CD4-positive, alpha-beta T cell treated with Interleukin-4 for 4 hours (primary cell): Measurements from ENCODE around the gene SERPINF2.
"Not testable (repeated sequence)": the region's sequence is repeated elsewhere in the genome, so short reads cannot be mapped to it uniquely, and the experiment has no call there.

Experiments used
- DNase-seq: peaks from one replicate; pipeline ENCODE4 v3.0.0-alpha.2; 2020

Gene SERPINF2

DNA sequence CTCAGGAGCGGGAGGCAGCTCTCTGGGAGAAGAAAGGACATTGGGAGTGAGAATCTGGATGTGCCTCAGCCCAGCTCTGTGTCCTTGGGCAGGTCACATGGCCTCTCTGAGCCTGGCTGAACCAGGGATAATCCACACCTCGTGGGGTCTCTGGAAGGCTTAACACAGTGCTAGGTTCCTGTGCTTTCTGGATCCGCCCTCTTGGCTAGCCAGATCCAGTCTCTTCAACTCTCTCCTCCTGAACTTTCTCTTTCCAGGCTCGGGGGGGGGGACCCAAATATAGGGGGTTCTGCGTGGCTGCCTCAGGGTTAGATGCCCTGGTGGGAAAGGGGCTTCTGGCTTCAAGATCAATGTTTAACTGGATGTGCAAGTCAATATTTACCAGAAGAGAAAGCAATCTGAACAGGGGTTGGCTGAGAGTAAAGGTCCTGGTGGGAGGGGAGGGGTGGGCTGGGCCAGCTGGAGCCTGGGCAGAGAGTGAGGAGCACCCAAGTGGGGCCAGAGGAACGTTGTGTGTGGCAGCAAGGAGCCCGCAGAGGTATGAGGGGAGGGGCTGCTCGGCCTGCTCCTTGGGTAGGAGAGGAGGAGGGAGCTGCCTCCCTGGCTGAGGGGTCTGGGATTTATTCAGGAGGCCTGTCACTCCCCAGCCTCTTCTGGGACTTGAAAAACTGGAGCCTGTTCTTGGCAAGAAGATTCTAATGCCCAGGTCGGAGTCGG lies at the start of gene SERPINF2:
Gene SERPINF2 (plus strand): TSS at position 501 of the 717 bp plus-strand sequence. CDS start 2,125 bp downstream, outside the sequence.
- no peak for DNase-seq

DNA sequence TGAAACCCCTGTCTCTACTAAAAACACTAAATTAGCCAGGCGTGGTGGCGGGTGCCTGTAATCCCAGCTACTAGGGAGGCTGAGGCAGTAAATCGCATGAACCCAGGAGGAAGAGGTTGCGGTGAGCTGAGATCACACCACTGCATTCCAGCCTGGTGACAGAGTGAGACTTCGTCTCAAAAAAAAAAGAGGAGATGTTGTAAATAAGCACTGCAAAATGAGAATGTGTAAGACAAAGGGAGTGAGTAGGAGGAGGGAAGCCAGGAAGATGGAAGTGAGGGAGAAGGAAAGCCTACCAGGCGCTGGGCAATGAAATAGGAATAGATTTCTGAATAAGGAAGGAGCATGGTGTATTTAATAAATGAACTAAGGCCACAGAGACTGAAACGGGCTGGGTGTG lies 49.3 kb upstream of the SERPINF2 start:
- DNase-seq = no peak

DNA sequence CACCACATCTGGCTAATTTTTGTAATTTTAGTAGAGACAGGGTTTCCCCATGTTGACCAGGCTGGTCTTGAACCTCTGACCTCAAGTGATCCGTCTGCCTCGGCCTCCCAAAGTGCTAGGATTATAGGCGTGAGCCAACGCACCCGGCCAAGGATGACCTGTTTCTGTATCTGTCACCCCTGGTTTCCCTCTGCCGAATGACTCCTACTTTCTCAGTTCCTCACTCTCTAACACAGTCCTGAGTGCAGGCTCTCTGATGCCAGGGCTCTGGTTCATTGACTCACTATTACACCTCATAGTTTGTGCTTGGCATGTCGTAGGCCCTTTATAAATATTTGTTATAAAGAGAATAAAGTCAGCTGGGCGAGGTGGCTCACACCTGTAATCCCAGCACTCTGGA lies 47.3 kb upstream of the SERPINF2 start:
- DNase-seq = no peak

DNA sequence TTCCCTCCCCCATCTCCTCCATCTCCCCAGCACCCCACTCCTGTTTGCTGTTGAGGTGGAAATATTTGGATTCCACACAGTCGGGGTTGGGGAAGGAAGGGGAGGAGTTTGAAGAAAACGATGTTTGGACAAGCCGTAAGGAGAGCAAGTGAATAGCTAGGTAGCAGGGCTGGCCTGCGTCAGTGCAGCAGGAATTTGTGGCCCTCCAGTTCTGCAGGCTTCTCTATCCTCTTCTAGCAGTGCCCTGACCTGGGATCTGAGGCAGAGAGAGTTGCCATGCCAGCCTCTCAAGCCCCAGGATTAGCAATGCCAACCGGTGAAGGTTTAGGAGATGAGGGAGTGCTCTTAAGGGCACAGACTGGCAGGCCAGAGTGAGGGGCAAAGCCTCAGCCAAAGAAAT lies 45.0 kb upstream of the SERPINF2 start:
- DNase-seq = no peak

DNA sequence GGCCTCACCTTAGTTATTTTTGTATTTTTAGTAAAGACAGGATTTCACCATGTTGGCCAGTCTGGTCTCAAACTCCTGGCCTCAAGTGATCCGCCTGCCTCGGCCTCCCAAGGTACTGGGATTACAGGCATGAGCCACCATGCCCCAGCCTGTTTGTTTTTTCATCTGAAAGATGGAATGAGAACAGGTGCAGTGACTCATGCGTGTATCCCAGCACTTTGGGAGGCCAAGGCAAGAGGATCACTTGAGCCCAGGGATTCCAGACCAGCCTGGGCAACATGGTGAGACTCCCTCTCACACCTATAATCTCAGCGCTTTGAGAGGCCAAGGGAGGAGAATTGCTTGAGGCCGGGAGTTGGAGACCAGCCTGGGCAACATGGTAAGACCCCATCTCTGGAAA lies 42.8 kb upstream of the SERPINF2 start:
- DNase-seq = not testable (repeated sequence)

DNA sequence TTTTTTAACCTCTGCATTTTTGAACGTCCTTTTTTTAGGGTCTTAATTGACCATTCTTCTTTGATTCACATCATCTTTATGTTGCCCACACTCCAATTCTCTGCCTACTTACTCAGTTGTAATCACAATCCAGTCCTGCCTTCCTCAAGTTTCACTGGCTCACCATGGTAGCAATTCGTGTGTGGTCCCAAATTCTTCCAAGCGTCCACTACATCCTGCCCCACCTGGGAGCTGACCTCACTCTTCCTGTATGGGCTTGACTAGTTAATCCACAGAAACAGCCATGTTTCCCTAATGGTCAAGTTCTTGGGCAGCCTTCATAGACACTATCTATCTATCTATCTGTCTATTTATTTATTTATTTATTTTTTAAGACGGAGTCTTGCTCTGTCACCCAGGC lies 39.6 kb upstream of the SERPINF2 start:
- DNase-seq = no peak

DNA sequence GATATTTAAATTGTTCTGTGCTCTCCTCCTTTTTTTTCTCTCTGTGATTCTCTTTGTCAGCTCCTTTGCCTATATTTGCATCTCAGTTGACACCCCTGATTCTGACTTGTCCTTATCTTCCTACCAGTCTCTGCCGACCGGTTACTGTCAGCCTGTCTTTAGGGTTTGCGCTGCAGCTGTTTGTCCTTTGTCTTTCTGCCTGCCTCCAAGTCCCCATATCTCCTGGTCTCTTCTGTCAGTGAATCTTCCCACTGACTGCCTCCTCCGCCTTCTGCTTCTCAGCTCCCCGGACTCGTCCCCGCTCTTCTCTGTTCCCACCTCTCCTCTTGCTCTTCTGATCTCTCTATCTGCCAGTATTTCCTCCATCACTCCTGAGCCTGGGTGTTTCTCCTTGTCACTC lies 37.7 kb upstream of the SERPINF2 start:
- no peak for DNase-seq

DNA sequence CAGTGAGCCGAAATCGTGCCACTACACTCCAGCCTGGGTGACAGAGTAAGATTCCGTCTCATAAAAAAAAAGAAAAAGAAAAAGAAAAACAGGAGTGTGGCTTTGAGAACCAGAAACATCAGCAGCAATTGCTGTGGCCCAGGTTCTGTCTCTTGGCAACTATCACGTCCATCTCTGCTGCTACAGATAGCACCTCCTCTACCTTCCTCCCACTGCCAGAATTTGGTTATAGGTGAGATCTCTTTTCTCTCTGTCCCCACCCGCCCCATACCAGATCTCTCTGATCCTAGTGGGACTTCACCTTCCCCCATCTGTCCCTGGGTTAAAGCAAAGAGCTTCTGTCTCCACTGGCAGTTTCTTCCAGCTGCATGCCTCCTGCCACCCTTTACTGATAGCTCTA lies 35.6 kb upstream of the SERPINF2 start:
- DNase-seq = peak; percentile 55

DNA sequence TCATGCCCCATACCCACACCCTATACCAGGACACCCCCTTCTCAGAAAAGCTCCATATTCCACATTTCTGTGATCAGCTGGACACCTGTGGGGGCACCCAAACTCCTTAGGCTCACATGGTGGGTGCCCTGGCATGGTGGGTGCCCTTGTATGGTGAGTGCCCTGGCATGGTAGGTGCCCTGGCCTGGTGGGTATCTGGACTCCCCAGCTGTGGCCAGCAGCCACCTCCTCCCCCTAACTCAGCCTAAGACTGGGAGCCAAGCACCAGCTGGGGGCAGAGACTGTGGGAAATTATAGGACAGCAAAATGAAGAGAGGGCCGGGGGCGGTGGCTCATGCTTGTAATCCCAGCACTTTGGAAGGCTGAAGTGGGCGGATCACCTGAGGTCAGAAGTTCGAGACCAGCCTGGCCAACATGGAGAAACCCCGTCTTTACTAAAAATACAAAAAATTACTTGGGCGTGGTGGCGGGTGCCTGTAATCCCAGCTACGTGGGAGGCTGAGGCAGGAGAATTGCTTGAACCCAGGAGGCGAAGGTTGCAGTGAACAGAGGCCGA lies 33.8 kb upstream of the SERPINF2 start:
- DNase-seq = not testable (repeated sequence)

DNA sequence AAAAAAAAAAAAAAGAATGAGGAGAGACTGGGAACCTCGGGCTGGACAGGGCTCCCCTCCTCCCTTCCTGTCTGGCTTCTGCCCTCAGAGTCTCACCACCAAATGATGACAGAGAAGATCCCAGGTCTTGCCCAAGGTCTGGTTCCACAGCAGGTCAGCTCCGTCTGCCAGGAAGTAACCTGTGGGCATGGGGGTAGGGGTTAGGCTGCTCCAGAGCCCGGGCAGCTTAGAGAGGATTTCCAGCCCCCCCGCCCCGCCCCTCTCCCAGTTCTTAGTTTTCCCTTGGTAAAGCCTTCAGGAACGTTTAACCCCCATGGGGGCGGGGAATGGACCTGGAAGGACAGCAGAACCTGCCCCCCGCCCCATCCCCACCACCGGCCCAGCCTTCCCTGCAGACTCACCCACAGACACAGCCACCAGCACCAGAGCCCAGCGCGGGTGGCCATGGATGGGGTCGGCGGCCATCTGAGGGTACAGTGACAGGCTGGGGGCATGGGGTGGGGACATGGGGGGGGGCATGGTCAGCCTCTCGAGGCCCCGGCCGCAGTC lies 33.2 kb upstream of the SERPINF2 start:
- no peak for DNase-seq

DNA sequence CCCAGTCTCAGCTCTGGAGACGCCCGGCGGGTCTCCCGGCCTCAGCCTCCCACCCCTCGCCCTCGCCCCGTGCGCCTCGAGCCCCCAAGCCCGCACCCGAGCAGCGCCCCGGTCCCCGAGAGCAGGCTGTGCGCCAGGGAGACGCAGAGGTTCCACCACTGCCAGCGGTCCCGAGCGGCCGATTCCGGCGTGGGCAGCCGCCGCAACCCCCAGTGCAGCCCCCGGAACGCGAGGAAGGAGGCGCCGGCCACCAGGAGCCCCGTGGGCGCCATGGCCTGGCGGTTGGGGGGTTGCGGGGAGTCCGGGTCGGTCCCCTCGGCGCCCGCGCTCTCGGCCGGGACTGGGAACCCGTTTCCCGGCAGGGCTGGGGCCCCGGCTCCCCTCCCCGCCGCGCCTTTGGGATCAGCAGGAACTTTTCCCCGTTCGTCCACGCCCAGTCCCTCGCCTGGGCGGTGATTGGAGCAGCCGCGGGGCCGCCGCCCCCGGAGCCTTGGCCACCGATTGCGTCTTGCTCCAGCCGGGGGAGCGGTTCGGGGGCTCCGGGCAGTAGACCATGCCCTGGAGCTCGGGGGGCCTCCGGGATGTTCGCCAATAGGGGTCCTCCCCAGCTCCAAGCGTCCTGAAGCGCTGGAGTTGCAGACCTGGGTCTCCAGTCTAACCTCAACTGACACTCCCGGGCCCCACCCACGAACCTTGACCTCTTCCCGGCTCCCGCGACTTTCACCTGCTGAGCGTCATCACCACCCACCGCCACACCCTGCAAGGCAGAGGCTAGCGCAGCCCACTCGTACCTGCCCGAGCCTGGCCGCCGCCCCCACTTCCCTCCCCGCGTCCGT lies 32.5 kb upstream of the SERPINF2 start, which contains the start of gene TLCD2:
Gene TLCD2 (minus strand): TSS at position 407 of the 836 bp plus-strand sequence. CDS start 135 bp downstream, at position 272.
- DNase-seq = no peak

DNA sequence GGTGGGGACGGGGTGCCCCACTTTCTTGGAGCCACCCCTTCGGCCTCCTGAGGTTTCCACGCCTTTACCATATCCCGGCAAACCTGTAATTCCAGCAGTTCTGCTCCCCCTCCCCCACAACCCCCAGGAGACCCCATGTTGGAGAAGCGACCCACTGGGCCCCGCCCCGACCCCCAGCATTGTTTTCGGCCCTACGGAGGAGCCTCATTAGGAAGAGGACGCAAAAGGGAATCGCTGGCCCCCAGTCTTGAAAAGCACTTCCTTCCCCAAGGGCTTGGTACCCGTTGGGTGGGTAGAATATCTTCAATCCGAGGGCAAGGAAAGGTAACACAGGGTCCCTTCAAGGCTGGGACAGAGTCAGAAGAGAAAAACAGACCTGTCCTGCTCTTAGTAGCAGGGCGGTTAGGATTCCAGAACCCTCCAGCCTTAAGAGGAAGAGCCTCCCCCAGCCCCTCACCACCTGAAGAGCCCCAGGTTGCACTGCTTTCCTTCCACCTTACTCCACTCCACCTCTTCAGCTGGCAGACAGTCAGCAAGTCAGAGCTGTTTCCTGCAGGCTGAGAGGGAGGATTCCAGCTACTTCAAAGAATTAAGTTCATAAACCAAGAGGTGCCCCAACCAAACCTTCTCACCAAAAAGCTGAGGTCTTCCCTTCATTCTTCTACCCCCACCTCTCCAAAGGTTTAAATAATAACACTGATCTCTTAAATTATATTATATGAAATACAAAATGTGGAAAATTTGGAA lies 31.7 kb upstream of the SERPINF2 start:
- no peak for DNase-seq

DNA sequence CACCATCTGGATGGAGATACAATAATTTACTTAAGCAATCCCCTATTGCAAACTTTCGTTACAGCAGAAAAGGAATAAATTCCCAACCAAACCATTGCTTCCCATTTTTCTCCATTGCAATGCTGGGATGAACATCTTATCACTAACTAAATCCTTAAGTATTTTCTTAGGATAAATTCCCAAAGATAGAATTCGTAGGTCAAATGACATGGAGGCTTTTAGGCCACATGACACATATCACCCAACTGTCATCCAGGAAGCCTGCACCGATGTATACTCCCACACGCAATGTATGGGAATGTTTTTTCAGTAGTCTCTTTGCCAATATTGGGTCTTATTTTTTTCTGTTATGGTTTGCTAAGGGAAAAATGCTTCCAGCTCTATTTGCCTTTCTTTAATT lies 30.9 kb upstream of the SERPINF2 start:
- DNase-seq = no peak

DNA sequence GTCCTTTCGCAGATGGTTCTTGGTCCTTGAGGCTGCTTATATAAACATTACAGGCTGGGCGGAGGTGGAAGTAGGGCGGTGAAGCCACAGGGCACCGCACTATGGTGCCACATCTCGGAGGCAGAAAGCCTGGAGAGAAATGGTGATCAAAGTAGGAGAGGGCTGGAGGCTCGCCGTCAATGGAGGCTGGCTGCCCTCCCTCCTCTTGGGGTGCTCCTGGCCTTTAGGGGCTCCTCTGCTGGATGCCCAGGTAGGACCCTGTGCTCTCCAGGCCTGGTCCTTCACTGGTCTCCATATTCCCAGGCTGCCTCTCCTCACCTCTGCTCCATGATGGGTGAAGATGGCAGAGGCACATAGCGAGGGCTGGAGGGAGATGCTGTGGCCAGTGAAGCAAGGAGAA lies 30.4 kb upstream of the SERPINF2 start:
- DNase-seq = no peak

DNA sequence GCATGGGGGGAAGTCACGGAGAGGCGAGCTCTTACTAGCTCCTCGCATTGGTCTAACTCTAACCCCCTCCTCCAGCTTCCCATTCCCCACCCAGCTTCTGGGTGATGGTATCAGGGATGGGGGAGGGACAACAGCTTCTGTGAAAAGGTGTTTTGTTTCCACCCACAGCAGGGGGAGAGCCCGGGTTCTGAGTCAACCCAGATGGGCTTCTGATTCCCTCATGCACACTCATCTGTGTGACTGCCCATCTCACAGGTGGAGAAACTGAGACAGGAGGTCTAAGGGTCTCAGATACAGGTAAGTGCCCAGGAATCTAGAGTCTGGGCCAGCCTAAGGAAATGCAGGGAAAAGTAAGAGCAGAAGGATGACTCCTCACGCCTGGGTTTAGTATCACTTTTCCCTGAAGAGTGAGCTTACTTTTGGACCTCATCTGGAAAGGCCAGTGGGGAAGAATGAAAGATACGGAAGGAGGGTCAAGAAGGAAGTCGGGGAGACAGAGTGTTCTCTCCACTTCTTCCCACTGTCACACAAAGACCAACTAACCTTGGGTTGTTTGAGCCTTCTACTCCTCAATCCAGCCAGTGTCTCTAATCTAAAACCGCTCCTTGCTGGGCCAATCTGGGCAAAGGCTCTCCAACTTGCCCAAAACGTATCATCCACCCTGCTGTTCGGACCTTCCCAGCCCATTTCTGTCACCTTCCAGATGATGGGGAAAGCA lies 29.4 kb upstream of the SERPINF2 start:
- DNase-seq = no peak

DNA sequence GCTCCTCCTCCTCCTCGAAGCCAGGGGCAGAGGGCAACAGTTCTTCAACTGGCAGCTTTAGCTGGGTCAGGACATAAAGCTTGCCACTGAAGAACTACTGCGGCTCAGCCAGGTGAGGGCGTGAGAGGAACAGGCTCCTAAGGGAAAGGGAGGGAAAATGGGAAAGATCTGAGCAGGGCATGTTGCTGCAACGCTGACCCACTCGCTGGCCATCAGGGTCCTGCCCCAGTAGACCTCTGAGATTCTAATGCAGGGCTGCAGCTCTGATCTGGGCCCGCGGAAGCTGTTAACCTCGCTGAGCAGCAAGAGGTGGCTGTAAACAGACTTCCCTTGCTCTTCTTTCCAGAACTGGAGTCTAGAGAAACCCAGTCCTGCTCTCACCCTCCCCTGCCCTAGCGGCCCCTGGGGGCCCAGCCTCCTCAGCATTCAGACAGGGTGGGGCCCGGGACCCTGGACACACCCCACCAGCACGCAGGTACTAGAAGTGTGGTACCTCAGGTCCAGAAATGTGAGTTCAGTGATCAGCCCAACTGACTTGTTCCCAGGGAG lies 28.7 kb upstream of the SERPINF2 start:
- no peak for DNase-seq

DNA sequence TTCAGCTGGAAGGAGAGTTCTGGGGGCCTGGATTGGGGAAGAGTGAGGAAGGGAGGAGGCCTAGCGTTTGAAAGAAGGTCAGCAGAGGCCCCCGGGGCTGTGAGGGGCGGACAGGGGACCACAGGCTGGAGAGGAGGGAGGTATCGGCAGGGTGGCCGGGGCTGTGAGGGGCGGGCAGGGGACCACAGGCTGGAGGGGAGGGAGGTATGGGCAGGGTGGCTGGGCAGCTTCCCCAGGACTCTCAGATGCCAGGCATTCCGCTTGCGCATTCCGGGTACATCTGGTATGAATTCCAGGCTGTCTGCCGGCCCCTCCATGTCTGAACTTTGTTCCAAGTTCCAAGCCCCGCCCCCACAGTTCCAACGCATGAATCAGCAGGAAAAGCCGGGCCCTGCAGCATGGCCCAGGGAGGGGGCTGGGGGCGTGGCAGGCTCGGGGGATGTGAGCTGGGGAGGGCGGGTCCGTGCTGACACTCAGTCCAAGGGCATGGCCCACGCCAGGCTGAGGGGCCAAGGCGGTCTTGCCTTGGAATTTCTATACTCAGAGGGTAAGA lies 28.2 kb upstream of the SERPINF2 start:
- DNase-seq = no peak

DNA sequence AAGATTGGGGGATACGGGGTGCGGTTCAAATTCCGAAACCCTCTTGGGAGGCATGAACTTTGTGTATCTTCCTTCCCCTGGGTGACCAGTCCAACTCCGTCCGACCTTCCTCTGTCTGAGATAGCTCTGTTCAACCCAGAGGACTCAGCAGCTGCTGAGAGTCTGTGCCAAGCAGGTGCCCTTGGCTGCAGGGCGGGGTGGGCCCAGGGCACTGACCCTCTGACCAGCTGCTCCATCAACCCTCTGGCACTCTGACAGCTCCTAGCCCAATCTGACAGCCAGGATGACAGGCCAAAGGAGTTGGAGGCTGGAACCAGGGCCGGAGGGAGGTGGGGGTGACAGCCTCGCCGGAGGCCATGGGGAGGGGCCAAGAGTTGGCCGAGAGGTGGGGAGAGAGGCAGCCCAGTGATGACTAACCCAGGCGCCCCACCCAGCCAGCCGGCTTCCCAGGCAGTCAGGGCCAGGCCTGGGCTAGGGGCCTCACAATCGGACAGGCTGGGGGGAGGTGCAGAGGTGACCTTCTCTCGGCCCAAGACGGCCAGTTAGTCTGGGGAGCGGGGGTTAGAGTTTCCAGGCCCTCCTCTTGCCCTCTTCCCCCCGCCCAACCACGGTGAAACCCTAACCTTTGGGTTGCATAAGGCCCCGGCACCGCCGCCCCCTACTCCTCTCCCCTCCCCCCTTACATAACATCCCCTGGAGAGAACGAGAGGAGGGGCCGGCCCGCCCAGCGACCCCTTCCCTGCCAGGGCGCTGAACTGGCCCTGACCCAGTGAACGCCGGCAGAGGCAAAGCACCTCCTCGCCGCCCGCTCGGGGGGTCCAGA lies 27.5 kb upstream of the SERPINF2 start:
- peak; percentile 61 for DNase-seq

DNA sequence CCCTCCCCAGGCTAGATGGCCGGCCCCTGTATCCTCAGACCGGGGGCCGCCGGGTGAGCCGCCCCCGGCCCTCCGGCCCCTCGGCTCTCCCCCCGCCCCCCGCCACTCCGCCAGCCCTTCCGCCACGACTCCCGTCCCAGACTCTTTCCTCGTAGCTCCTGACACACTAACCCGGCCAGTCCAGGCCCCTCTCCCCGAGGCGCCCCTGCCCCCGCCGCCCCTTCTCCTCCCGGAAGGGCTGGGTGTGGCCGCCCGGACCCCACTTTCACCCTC lies 26.9 kb upstream of the SERPINF2 start:
- no peak for DNase-seq

DNA sequence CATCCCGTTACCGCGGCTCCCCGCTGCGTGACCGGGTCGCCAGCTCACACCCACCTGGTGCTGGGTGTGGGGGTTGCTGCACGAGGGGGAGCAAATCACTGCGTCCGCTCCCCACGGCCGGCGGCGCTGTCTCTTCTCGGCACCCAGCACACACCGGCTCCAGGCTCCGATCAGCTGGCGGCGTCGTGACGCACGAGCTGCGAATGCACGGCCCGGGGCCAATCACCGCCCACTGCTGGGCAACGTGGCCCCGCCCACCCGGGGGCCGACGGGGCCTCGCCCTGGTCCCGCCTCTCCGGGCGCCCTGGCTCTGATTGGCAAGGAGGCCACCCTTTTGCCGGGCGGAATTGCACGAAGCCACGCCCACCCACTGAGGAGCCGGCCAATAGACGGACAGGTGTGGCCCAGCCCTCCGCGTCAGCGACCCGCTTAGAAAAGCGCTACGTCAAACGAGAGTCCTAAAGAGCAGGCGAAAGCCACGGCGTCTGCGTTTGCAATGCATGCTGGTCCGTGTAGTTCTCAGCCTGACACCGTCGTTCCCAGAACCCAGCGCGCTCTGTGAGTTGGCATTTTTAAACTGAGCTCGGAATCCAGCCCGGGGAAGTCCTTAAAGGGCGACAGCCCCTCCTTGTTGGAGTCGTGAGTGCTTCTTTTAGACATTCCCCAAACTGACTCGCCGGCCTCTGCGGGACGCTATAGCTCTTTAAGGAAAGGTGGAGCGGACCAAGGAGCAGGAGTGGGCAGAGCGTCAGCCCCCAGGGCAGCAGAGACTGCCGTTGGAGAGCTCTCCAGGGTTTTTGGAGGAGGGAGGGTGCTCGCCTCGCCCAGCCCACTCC lies 26.4 kb upstream of the SERPINF2 start:
- peak; percentile 100 for DNase-seq
